HepG2 (cell line): Measurements from ENCODE around the gene COA1.

Experiments
- BHLHE40 ChIP-seq: IDR thresholded peaks from 2 replicates; pipeline ENCODE4 v1.6.1; 2011; ENCODE audit warnings: low read length, improper control_type of control experiment
- CTCF ChIP-seq: sonication (generic); formaldehyde crosslinking; IDR thresholded peaks from 2 replicates; pipeline ENCODE4 v1.5.0; 2020; ENCODE audit warnings: mild to moderate bottlenecking, missing genetic modification reagents, moderate library complexity
- HOXA5 ChIP-seq: sonication (generic); formaldehyde crosslinking; IDR thresholded peaks from 2 replicates; pipeline ENCODE4 v1.4.0; 2020; ENCODE audit warnings: missing genetic modification reagents
- PAX8 ChIP-seq: sonication (generic); formaldehyde crosslinking; IDR thresholded peaks from 2 replicates; pipeline ENCODE4 v1.8.0; 2022; ENCODE audit warnings: mild to moderate bottlenecking, missing genetic modification reagents, borderline replicate concordance
- POLR2AphosphoS5 ChIP-seq: IDR thresholded peaks from 2 replicates; pipeline ENCODE4 v1.6.1; 2012; ENCODE audit warnings: low read depth, low read length
- RELA ChIP-seq: sonication (generic); formaldehyde crosslinking; IDR thresholded peaks from 2 replicates; pipeline ENCODE4 v1.4.0; 2020; ENCODE audit warnings: missing genetic modification reagents
- RFX5 ChIP-seq: IDR thresholded peaks from 2 replicates; pipeline ENCODE4 v1.6.1; 2011; ENCODE audit warnings: low read depth, low read length, improper control_type of control experiment
- STAG1 ChIP-seq: sonication (generic); formaldehyde crosslinking; IDR thresholded peaks from 2 replicates; pipeline ENCODE4 v1.4.0; 2020; ENCODE audit warnings: missing genetic modification reagents
- TEAD2 ChIP-seq: sonication (generic); formaldehyde crosslinking; IDR thresholded peaks from 2 replicates; pipeline ENCODE4 v1.9.0; 2021; ENCODE audit warnings: missing genetic modification reagents
- ZMYM4 ChIP-seq: sonication (generic); formaldehyde crosslinking; IDR thresholded peaks from 2 replicates; pipeline ENCODE4 v1.8.1; 2023; ENCODE audit warnings: mild to moderate bottlenecking, missing genetic modification reagents
- ZNF207 ChIP-seq: fragments of 450-650 bp; IDR thresholded peaks from 2 replicates; pipeline ENCODE4 v1.6.1; 2016; ENCODE audit warnings: antibody characterized with exemption, borderline replicate concordance
- ZNF362 ChIP-seq: sonication (generic); formaldehyde crosslinking; IDR thresholded peaks from 2 replicates; pipeline ENCODE4 v1.4.0; 2020; ENCODE audit warnings: missing genetic modification reagents, mild to moderate bottlenecking, borderline replicate concordance
- ZNF558 ChIP-seq: sonication (generic); formaldehyde crosslinking; IDR thresholded peaks from 2 replicates; pipeline ENCODE4 v1.9.0; 2022; ENCODE audit warnings: mild to moderate bottlenecking, missing genetic modification reagents, borderline replicate concordance

GRCh38 chr7:43632746-43633145, 96.6 kb downstream of the COA1 start:
- no peak for TF ChIP-seq RFX5
- no peak for TF ChIP-seq ZNF558 (CRISPR knock-in tag)
- no peak for TF ChIP-seq POLR2AphosphoS5
- TF ChIP-seq TEAD2 (CRISPR knock-in tag): no peak
- no peak for TF ChIP-seq RELA (CRISPR knock-in tag)
- TF ChIP-seq STAG1: no peak
- TF ChIP-seq HOXA5 (CRISPR knock-in tag): no peak
- no peak for TF ChIP-seq ZNF207
- TF ChIP-seq CTCF (CRISPR knock-in tag): no peak
- no peak for TF ChIP-seq BHLHE40
- TF ChIP-seq PAX8: no peak
- no peak for TF ChIP-seq ZMYM4
- no peak for TF ChIP-seq ZNF362 (CRISPR knock-in tag)
